Breast epithelium (tissue), 4 donors: ENCODE results near the gene SCYGR1. TPM values are rescaled to one million over a fixed set of nuclear protein-coding genes. Genes with fewer than 3 reads are reported as not detected.

Source experiments
- DNase-seq, 2 donors: peaks; one replicate each; pipeline ENCODE4 v3.0.0-alpha.2; 2019; ENCODE audit warnings: low spot score in 2 of 2
- H3K27ac ChIP-seq, 2 donors: fragments of 200-600 bp; sonication (generic) in 1 of 2; one replicate each; pipeline ENCODE4 v1.5.1; 2016 to 2019; ENCODE audit warnings: mild to moderate bottlenecking in 1 of 2
- H3K27me3 ChIP-seq, 2 donors: fragments of 200-600 bp; sonication (generic) in 1 of 2; one replicate each; pipeline versions ENCODE4 v1.5.1 to v1.6.0; 2017 to 2019; ENCODE audit warnings: control low read depth in 1 of 2, mild to moderate bottlenecking in 1 of 2
- H3K36me3 ChIP-seq: fragments of 200-600 bp; one replicate; pipeline ENCODE4 v1.5.1; 2019
- H3K4me1 ChIP-seq, 2 donors: fragments of 200-600 bp; sonication (generic); one replicate each; pipeline ENCODE4 v1.5.1; 2016 to 2019; ENCODE audit warnings: control low read depth in 1 of 2
- H3K4me3 ChIP-seq, 3 donors: fragments of 200-600 bp; sonication (generic); 1 replicate in 2 of 3; 2 replicates in 1 of 3; pipeline ENCODE4 v1.5.1; 2016 to 2019; ENCODE audit warnings: mild to moderate bottlenecking in 3 of 3, moderate library complexity in 2 of 3
- H3K9me3 ChIP-seq, 2 donors: fragments of 200-600 bp; sonication (generic) in 1 of 2; one replicate each; pipeline ENCODE4 v1.5.1; 2016 to 2019; ENCODE audit warnings: control low read depth in 1 of 2
- POLR2A ChIP-seq: fragments of 450-650 bp; IDR thresholded peaks from one replicate; pipeline ENCODE4 v1.6.1; 2016; ENCODE audit warnings: antibody characterized with exemption, mild to moderate bottlenecking, moderate library complexity
- POLR2AphosphoS5 ChIP-seq, 3 donors: sonication (generic); formaldehyde crosslinking; IDR thresholded peaks; one replicate each; pipeline ENCODE4 v1.6.1; 2017; ENCODE audit warnings: antibody characterized with exemption in 3 of 3
- intact Hi-C: fragments of 100-400 bp; cut with DNase I; formaldehyde crosslinking; loops from one replicate; pipeline ENCODE4 v1.15.1; 2023; ENCODE audit warnings: low total_unique reads
- total RNA-seq, 3 donors: library from RNA; depleted of rRNA; stranded (reverse); fragments of >200 nt; gene quantifications; one replicate each; pipeline ENCODE4 v1.1.0, GENCODE V29; 2016
- TF ChIP-seq, protein P1 (sequence below), 3 donors: fragments of 450-650 bp; IDR thresholded peaks; one replicate each; pipeline ENCODE4 v1.5.1; 2016 to 2017; ENCODE audit warnings: antibody characterized with exemption in 3 of 3, mild to moderate bottlenecking in 3 of 3, moderate library complexity in 3 of 3

SCYGR1 gene
- total RNA-seq, 3 donors from 2014 or later, result not detected

DNA sequence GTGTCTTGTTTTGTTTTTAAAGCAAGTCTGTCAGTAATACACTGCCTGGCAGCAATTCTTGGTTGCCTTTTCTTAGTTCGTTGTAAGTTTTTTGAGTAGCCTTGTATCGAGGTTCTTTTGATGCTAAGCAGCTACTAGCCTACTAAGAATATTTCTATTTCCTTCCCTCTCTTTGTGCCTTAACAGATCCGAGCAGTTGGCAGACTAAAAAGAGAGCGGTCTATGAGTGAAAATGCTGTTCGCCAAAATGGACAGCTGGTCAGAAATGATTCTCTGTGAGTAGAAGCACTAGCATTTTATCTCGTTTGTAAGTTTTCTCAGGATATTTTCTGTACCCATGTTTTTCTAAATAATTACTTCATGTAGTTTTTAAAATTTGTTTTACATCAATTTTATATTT lies 47.6 kb downstream of the SCYGR1 start:
- TF ChIP-seq POLR2AphosphoS5 (IDR thresholded peaks at IDR 0.05) (no peak), POLR2A (no peak)
- TF ChIP-seq, protein P1, sequence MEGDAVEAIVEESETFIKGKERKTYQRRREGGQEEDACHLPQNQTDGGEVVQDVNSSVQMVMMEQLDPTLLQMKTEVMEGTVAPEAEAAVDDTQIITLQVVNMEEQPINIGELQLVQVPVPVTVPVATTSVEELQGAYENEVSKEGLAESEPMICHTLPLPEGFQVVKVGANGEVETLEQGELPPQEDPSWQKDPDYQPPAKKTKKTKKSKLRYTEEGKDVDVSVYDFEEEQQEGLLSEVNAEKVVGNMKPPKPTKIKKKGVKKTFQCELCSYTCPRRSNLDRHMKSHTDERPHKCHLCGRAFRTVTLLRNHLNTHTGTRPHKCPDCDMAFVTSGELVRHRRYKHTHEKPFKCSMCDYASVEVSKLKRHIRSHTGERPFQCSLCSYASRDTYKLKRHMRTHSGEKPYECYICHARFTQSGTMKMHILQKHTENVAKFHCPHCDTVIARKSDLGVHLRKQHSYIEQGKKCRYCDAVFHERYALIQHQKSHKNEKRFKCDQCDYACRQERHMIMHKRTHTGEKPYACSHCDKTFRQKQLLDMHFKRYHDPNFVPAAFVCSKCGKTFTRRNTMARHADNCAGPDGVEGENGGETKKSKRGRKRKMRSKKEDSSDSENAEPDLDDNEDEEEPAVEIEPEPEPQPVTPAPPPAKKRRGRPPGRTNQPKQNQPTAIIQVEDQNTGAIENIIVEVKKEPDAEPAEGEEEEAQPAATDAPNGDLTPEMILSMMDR (IDR thresholded peaks at IDR 0.05), result no peak
- Histone ChIP-seq H3K4me3 (no peak overlapping the region), H3K9me3 (no peaks in the 10 kb centered on the region), H3K36me3 (no peaks in the 10 kb centered on the region), H3K4me1 (no peaks in the 10 kb centered on the region), H3K27ac (no peak overlapping the region), H3K27me3 (no peaks in the 10 kb centered on the region)
- intact Hi-C loops, result no loop called here
- DNase-seq, result no peak

DNA sequence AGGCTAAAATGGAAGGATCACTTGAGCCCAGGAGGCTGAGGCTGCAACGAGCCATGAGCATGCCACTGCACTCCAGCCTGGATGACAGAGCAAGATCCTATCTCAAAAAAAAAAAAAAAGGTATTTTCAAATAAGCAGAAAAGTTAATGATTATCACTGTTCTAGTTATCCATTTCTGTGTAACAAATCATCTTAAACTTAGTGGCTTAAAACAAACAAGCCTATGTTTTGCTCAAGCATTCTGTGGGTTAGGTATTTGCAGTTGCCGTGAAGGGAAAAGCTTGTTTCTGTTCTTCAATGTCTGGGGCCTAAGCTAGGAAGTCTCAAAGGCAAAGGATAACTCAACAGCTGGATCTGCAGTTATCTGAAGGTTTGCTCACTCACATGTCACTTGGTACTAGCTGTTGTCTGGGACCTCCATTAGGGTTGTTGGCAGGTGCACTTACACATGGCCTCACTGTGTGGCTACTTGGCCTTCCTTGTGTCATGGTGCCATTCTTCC lies 48.6 kb downstream of the SCYGR1 start:
- H3K27ac ChIP-seq, result no peak overlapping the region
- H3K4me3 ChIP-seq, result no peak overlapping the region
- DNase-seq, result no peak
- no peaks in the 10 kb centered on the region for H3K4me1 ChIP-seq
- TF ChIP-seq POLR2A (no peak), POLR2AphosphoS5 (IDR thresholded peaks at IDR 0.05) (no peak)
- TF ChIP-seq, protein P1 (IDR thresholded peaks at IDR 0.05), result no peak
- intact Hi-C loops, result no loop called here
- H3K27me3 ChIP-seq, result no peaks in the 10 kb centered on the region
- no peaks in the 10 kb centered on the region for H3K36me3 ChIP-seq
- H3K9me3 ChIP-seq, result no peaks in the 10 kb centered on the region

Other genes starting within 250 kb of the SCYGR1 start
- 1 to 10 TPM; 1.2 to 3.8 (median 1.6) TPM for gene COL4A4, start 223.7 kb downstream of the SCYGR1 start, total RNA-seq
- gene COL4A3, start 223.3 kb downstream of the SCYGR1 start, total RNA-seq, result 1 to 10 TPM; 2.9 to 3.7 (median 3.3) TPM
- 100 to 1,000 TPM; 120 to 135 (median 122) TPM for gene MFF, start 62.7 kb downstream of the SCYGR1 start, total RNA-seq
- not detected for gene TM4SF20, start 8.6 kb downstream of the SCYGR1 start, total RNA-seq
- 100 to 1,000 TPM in 1 of 3 donors, 10 to 100 TPM in 2; 77.0 to 145 (median 78.4) TPM for gene AGFG1, start 84.2 kb upstream of the SCYGR1 start, total RNA-seq
- gene SCYGR2, start 210.9 kb upstream of the SCYGR1 start, total RNA-seq, result not detected
- gene SCYGR3, start 226.9 kb upstream of the SCYGR1 start, total RNA-seq, result not detected
- gene SCYGR4, start 229.5 kb upstream of the SCYGR1 start, total RNA-seq, result not detected